ENCODE results near the gene PCDHA1.

The PCDHA1 gene

GRCh38 chr5:141032626-141033025 lies 246.7 kb downstream of the PCDHA1 start:
- TF ChIP-seq, protein P1, sequence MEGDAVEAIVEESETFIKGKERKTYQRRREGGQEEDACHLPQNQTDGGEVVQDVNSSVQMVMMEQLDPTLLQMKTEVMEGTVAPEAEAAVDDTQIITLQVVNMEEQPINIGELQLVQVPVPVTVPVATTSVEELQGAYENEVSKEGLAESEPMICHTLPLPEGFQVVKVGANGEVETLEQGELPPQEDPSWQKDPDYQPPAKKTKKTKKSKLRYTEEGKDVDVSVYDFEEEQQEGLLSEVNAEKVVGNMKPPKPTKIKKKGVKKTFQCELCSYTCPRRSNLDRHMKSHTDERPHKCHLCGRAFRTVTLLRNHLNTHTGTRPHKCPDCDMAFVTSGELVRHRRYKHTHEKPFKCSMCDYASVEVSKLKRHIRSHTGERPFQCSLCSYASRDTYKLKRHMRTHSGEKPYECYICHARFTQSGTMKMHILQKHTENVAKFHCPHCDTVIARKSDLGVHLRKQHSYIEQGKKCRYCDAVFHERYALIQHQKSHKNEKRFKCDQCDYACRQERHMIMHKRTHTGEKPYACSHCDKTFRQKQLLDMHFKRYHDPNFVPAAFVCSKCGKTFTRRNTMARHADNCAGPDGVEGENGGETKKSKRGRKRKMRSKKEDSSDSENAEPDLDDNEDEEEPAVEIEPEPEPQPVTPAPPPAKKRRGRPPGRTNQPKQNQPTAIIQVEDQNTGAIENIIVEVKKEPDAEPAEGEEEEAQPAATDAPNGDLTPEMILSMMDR (conservative IDR thresholded peaks at IDR 0.05; ENCODE audit: low read depth, low read length) = no peak
- H3K4me3 ChIP-seq (ENCODE audit: low read depth, low read length) = no peak overlapping the region
- DNase-seq (ENCODE audit: low read depth) = no peak

GRCh38 chr5:141039061-141039460 lies 253.1 kb downstream of the PCDHA1 start:
- H3K4me3 ChIP-seq (ENCODE audit: low read depth, low read length) = no peak overlapping the region
- no peak for DNase-seq (ENCODE audit: low read depth)
- TF ChIP-seq, protein P1 (conservative IDR thresholded peaks at IDR 0.05; ENCODE audit: low read depth, low read length) = no peak

- DNase-seq (ENCODE audit: low read depth) = no peak
- H3K4me3 ChIP-seq (ENCODE audit: low read depth, low read length) = no peak overlapping the region
- TF ChIP-seq, protein P1 (conservative IDR thresholded peaks at IDR 0.05; ENCODE audit: low read depth, low read length) = no peak
Measured at GRCh38 chr5:141039517-141039916, 253.6 kb downstream of the PCDHA1 start.

DNA sequence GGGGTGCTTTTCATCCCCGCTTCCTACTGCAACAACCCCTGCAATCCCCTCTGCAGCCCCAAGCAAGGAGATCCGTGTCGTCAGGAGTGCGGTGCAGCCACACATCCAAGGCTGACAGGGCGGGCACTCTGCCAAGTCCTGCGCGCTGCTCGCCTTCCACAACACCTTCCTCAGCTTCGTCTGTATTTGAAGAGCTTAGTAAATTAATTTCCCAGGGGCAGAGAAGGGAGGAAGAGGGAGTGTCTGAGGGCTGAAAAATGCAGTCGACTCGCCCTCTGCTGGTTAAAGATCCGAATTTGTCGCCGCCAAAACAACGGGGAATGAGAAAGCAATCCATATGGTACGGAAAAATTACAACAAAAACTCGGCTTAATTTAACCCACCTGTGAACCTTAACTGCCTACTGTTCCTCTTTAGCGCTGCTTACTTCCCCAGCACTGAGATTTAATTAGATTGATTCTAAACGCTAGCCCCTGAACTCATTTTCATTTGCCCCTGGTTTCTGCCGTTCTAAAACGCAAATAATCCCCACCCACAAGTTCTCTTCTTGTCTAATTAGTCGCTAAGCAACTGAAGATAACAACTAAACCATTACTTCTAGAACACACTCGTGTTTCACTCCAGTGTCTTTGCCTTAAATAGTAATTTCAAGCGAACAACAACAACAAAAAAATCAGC lies 254.3 kb downstream of the PCDHA1 start:
- TF ChIP-seq, protein P1 (conservative IDR thresholded peaks at IDR 0.05; ENCODE audit: low read depth, low read length) = no peak
- DNase-seq (ENCODE audit: low read depth) = peak; percentile 2
- no peak overlapping the region for H3K4me3 ChIP-seq (ENCODE audit: low read depth, low read length)

GRCh38 chr5:141040771-141041426 lies 255.0 kb downstream of the PCDHA1 start:
- DNase-seq (ENCODE audit: low read depth) = peak; percentile 26
- TF ChIP-seq, protein P1 (conservative IDR thresholded peaks at IDR 0.05; ENCODE audit: low read depth, low read length) = peak; percentile 36
- no peak overlapping the region for H3K4me3 ChIP-seq (ENCODE audit: low read depth, low read length)

DNA sequence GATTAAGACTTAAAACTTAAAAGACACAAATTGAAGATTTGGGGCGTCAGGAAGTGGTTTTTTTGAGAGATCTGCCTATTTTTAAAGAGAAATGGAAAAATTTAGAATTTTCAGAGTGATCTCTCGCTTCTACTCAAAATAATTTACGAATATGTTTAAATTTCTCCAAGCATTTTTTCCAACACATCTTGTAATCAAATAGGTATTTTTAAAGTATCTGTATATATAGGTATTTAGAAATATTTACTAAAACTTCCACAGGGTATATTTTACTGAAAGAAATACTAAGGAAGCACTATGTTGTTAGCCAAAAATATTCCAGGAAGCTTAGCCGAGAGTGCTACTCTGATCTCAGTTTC lies 255.5 kb downstream of the PCDHA1 start:
- TF ChIP-seq, protein P1 (conservative IDR thresholded peaks at IDR 0.05; ENCODE audit: low read depth, low read length) = no peak
- no peak for DNase-seq (ENCODE audit: low read depth)

GRCh38 chr5:141042555-141042954 lies 256.6 kb downstream of the PCDHA1 start:
- TF ChIP-seq, protein P1 (conservative IDR thresholded peaks at IDR 0.05; ENCODE audit: low read depth, low read length) = no peak
- no peak for DNase-seq (ENCODE audit: low read depth)
- no peak overlapping the region for H3K4me3 ChIP-seq (ENCODE audit: low read depth, low read length)

More for the DNA sequence above, 255.5 kb downstream of the PCDHA1 start:
- H3K4me3 ChIP-seq (ENCODE audit: low read depth, low read length) = no peak overlapping the region

Data from choroid plexus epithelial cell (primary cell).